Bronchial epithelial cell (primary cell): ENCODE results near the gene DCAF5. TPM values are rescaled to one million over a fixed set of nuclear protein-coding genes. Genes with fewer than 3 reads are reported as not detected.
A peak's percentile ranks its signal among the peaks of the same experiment; 100 is the strongest.

Experiments used
- DNase-seq: peaks from one replicate; pipeline ENCODE4 v3.0.0-alpha.2; 2010; ENCODE audit warnings: low read depth
- FAIRE-seq: peaks from 2 replicates; lab custom pipeline; 2011; peaks lifted over from hg19 to GRCh38; lab: Jason Lieb, UNC
- H3K27me3 ChIP-seq: 2 replicates; pipeline ENCODE4 v1.5.1; 2011; ENCODE audit warnings: low read length; ENCODE audit not compliant: control insufficient read depth, insufficient read depth
- H3K36me3 ChIP-seq: 2 replicates; pipeline ENCODE4 v1.5.1; 2011; ENCODE audit warnings: low read length; ENCODE audit not compliant: control insufficient read depth, insufficient read depth
- H3K4me3 ChIP-seq: 2 replicates; pipeline ENCODE4 v1.5.1; 2011; ENCODE audit warnings: mild to moderate bottlenecking, low read depth, low read length, control low read depth
- total RNA-seq: library from RNA; depleted of rRNA; stranded (reverse); fragments of >200 nt; gene quantifications from 2 replicates; pipeline ENCODE4 v1.2.1, GENCODE V29; 2014
- TF ChIP-seq, protein P1 (sequence below): IDR thresholded peaks from 2 replicates; pipeline ENCODE4 v1.5.1; 2011; ENCODE audit warnings: mild to moderate bottlenecking, moderate library complexity, low read length, control low read depth, inconsistent platforms; ENCODE audit not compliant: insufficient read depth, severe bottlenecking

DCAF5 gene
- 11.1 and 14.1 TPM in 2 replicates for total RNA-seq

DNA sequence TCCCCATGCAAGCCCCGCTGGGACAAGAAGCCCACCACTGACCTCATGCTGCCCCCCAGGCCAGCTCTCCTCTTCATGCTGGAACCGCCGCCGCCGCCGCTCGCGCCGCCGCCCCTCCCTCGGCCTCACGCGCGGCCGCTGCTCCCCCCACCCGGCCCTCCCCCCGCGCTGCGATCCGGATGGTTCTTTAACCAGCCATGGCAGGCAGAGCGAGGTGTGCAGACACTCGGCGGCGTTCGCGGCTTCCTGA lies at the start of gene DCAF5:
Gene DCAF5, minus strand, starts transcription at position 218 of the 250 bp plus-strand sequence. Its CDS starts 141 bp downstream, at position 77.
- no peak for DNase-seq
- no peaks in the 10 kb centered on the region for H3K27me3 ChIP-seq
- FAIRE-seq: no peak

DNA sequence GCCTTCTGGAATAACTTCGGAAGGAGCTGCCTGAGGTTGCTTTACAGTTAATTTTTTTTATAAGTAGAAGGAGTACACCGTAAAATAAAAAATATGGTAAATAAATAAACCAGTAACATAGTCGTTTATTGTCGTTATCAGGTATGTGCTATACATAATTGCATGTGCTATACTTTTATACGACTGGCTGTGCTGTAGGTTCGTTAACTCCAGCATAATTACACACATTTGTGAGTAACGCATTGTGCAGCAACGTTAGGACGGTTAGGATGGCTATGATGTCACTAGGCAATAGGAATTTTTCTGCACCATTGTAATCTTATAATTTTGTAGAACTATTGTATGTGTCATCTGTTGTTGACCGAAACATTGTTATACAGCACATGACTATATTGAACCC lies 46.9 kb upstream of the DCAF5 start:
- no peak overlapping the region for H3K4me3 ChIP-seq
- no peaks in the 10 kb centered on the region for H3K36me3 ChIP-seq
- no peak for DNase-seq
- TF ChIP-seq, protein P1, sequence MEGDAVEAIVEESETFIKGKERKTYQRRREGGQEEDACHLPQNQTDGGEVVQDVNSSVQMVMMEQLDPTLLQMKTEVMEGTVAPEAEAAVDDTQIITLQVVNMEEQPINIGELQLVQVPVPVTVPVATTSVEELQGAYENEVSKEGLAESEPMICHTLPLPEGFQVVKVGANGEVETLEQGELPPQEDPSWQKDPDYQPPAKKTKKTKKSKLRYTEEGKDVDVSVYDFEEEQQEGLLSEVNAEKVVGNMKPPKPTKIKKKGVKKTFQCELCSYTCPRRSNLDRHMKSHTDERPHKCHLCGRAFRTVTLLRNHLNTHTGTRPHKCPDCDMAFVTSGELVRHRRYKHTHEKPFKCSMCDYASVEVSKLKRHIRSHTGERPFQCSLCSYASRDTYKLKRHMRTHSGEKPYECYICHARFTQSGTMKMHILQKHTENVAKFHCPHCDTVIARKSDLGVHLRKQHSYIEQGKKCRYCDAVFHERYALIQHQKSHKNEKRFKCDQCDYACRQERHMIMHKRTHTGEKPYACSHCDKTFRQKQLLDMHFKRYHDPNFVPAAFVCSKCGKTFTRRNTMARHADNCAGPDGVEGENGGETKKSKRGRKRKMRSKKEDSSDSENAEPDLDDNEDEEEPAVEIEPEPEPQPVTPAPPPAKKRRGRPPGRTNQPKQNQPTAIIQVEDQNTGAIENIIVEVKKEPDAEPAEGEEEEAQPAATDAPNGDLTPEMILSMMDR: no peak
- FAIRE-seq: no peak
- H3K27me3 ChIP-seq: no peaks in the 10 kb centered on the region

More for the DNA sequence above, at the start of gene DCAF5:
- Histone ChIP-seq H3K36me3 (peaks cover 4% of the 10 kb centered on the region), H3K4me3 (peak within 1 kb of the TSS; percentile 91)
- TF ChIP-seq, protein P1: no peak

DNA sequence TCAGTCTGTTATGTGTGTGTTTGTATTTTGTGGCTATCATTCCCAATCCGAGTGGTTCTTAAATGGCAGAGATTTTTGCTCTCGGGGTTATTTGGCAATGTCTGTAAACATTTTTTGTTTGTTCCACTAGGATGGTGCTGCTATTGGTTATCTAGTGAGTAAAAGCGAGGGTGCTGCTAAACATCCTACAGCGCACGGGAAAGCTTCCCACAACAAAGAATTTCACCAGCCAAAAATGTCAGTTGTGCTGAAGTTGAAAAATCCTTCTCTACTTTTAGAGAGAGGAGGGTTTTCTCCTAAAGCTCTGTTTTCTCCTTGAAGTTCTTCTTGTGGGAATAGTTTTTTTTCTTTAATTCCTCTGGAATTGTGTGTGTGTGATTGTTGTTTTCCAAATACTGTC lies 40.8 kb upstream of the DCAF5 start:
- H3K27me3 ChIP-seq: no peaks in the 10 kb centered on the region
- no peaks in the 10 kb centered on the region for H3K36me3 ChIP-seq
- DNase-seq: no peak
- FAIRE-seq: no peak
- no peak overlapping the region for H3K4me3 ChIP-seq
- TF ChIP-seq, protein P1: no peak

DNA sequence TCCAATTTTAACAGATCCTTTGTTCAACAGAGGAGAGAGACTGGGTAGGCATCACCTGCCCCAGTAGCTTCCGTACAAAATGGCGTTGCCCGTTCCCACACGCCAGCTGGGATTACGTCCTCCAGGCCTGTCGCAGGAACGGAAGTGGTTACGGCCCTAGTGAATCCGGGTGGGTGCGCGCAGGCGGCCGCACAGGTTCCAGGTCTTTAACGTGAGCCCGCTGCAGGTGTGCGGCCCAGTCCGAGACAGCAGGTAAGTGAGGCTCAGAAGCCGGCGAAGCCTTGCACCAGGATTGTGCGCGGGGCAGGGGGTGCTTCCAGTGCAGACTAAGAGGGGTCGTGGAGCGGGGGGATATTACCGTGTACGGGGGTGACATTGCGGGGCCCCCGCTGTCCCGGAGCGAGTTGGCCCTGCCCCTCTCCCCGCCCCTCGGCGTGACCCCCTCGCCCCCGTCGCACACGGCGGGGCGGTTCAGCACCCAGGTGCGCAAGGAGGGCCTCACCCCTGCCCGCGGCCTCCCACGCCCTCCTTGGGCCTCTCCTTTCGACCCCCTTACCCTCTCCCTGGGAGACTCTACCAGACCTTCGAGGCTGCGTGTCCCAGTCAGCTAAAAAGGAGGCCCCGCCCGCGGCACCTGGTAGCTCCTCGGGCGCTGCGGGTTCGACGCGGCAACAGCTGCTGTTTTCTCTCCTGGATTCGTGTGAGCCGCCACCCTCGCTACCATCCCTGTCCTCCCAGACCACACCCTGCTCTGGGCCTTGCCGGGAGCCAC lies 38.6 kb upstream of the DCAF5 start, which contains the start of gene EXD2:
Gene EXD2, plus strand, starts transcription at position 159 of the 772 bp plus-strand sequence. CDS start 17,973 bp downstream, outside the sequence.
- Histone ChIP-seq H3K4me3 (peak within 1 kb of the TSS; percentile 89), H3K36me3 (no peaks in the 10 kb centered on the region), H3K27me3 (no peaks in the 10 kb centered on the region)
- TF ChIP-seq, protein P1: no peak
- FAIRE-seq (no peak), DNase-seq (peak; percentile 83)

GRCh38 chr14:69190191-69190590 lies 37.3 kb upstream of the DCAF5 start:
- H3K4me3 ChIP-seq: no peak overlapping the region
- no peaks in the 10 kb centered on the region for H3K36me3 ChIP-seq
- no peak for FAIRE-seq
- no peaks in the 10 kb centered on the region for H3K27me3 ChIP-seq
- TF ChIP-seq, protein P1: no peak
- DNase-seq: no peak
